GM18907 (cell line): Measurements from ENCODE around the gene SHOX.

Experiments
- ATAC-seq: cut with Tn5 transposase; IDR thresholded peaks from one replicate; pipeline ENCODE4 v1.9.1; 2021; ENCODE audit warnings: mild to moderate bottlenecking, moderate library complexity; ENCODE audit not compliant: unreplicated experiment

SHOX gene

DNA sequence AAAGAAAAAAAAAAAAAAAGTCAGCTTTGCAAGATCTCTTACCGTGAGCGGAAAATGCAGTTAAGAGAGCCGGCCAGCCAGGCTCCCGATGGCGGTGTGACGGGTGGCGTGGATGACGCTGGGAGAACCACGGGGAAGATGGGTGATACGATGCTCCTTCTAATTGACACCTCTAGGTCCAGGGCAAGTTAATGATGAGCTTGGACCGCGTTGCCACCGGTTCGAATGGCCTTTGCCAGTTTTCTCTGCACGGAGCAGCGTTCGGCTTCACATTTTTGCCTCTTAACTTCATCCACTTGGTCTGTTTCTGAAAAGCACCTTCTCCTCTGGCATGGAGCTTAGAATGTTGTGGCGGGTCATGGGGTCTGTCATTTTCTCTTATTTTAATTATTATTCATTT lies 33.2 kb downstream of the SHOX start:
- no peak for ATAC-seq

- ATAC-seq = no peak
Observed at GRCh38 chrX:666762-667720, 36.5 kb downstream of the SHOX start.

GRCh38 chrX:670645-671044 lies 40.1 kb downstream of the SHOX start:
- ATAC-seq = no peak

GRCh38 chrX:672931-673330 lies 42.3 kb downstream of the SHOX start:
- no peak for ATAC-seq

DNA sequence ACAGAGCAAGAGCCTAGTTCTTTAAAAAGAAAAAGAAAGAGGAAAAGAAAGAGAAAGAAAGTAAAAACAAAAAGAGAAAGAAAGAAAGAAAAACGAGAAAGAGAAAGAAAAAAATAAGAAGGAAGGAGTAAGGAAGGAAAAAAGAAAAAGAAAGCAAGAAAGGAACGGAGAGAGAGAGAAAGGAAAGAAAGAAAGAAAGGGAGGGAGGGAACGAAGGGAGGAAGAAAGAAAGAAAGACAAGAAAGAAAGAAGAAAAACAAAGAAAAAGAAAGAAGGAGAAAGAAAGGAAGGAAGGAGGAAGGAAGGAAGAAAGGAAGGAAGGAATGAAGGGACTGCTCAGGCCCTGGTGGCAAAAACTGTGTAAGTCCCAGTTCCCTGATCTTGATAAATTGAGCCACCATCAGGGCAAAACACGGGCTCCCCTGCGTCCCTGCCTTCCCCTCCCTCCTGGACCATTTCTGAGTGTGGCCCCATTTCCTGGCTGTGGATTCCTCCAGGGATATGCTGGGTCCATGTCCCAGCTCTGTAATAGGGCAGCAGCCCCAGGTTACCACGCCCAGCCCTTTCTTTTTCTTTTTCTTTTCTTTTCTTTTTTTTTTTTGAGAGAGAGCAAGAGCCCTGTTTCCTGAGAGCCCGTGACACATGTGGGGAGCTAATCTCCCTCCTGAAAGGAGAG lies 44.8 kb downstream of the SHOX start:
- ATAC-seq = no peak

GRCh38 chrX:675955-676295 lies 45.3 kb downstream of the SHOX start:
- no peak for ATAC-seq

- no peak for ATAC-seq
Observed at GRCh38 chrX:677376-677775, 46.8 kb downstream of the SHOX start.

DNA sequence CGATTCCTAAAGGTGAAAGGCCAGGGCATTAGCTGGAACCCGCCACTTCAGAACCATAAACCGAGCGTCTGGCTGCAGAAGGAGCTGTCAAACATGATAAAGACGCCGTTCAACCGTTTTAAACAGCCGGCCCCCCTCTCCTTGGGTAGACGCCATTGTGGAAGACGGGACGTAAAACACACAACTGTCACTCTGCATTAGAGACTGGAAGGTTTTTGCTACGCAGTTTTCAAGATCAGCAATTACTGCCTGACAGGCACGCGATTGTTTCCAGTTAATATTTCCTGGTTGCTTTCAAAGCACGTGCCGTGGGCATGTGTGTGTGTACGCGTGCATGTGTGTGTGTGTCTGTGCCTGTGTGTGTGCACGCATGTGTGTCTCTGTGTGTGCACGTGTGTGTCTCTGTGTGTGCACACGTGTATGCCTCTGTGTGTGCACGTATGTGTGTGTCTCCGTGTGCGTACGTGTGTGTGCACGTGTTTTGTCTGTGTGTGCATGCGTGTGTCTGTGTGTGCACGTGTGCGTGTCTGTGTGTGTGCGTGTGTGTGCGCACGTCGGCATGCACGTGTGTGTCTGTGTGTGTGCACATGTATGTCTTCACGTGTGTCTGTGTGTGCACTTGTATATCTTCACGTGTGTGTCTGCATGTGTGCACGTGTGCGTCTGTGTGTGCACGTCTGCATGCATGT lies 48.8 kb downstream of the SHOX start:
- ATAC-seq = no peak

DNA sequence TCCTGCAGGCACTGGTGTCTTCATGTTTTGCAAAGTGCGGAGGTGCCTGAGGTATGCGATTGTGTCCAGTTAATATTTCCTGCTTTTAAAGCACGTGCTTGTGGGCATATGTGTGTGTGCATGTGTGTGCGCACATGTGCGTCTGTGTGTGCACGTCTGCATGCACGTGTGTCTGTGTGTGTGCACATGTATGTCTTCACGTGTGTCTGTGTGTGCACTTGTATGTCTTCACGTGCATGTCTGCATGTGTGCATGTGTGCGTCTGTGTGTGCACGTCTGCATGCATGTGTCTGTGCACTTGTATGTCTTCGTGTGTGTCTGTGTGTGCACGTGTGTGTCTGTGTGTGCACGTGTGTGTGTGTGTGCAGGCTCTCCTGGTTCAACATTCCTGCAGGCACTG lies 49.5 kb downstream of the SHOX start:
- ATAC-seq = no peak

- ATAC-seq = no peak
Observed at GRCh38 chrX:681989-682388, 51.4 kb downstream of the SHOX start.

DNA sequence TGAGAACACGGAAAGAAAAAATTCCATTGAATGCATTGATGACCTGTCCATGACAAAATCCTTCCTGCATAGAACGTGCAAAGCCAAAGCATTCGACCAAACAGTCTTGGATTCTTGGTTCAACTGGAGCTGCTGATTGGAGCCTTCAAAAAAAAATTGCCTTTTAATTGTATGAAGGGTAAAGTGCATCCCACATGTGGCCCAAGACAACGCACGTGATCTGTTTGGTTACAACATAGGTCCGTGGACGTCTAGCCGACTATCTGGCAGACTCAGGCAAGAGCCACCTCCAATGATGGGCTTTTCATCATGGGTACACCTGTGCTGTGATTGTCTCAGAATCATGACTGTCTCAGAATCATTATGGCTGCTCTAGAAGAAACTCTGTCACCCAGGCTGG lies 52.3 kb downstream of the SHOX start:
- ATAC-seq = no peak

DNA sequence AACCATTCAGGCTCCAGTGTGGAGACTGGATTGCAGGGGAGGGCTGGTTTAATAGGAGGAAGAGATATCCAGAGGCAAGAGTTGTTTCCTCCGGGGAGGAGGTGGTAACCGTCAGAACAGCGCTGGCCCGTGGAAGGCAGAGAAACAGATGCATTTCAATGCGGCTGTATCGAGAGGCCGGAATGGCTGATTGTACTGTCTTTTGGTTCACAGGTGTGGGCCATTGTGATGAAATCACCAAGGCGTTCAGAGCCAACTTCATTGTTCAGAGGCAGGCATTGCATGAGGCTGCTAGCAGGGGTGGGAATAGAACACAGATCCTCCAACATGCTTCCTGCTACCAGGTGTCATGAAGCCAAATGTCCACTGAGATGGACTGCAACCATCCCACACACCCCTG lies 53.0 kb downstream of the SHOX start:
- no peak for ATAC-seq

- ATAC-seq = no peak
Observed at GRCh38 chrX:685120-686032, 54.8 kb downstream of the SHOX start.

- no peak for ATAC-seq
Observed at GRCh38 chrX:689983-690382, 59.4 kb downstream of the SHOX start.

GRCh38 chrX:694800-695199 lies 64.2 kb downstream of the SHOX start:
- no peak for ATAC-seq

- no peak for ATAC-seq
Observed at GRCh38 chrX:698206-698605, 67.6 kb downstream of the SHOX start.

DNA sequence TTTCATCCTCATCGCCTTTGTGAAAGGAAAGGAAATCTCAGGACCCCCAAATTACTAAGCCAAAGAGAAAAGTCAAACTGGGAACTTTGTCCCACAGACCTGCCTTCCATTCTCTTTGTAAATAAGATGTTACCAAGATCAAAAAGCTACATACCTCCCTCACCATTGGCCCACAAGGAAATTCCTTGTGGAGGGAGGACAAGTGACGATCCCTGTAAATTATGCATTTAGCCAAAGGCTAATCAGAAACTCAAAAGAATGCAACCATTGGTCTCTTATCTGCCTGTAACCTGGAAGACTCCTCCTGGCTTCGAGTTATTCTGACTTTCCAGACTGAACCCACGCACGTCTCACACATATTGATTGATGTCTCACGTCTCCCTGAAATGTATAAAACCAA lies 70.3 kb downstream of the SHOX start:
- no peak for ATAC-seq

DNA sequence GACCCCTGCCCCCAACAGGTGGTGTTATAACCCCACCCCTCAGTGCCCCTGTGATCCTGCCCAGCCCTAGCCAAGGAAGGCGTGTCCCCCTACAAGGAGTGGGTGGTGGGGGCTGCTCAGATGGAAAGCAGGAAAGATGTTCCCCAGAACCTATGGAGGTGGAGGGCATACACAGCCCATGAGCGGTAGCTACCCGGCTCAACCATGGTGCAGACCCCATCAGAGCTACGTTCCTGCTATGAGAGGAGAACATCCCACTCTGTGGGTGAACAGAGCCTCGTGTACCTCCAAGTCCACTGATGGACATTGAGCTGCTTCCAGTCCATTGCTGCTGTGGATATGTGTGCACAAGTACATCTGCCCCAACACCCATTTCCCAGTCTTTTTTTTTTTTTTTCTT lies 71.1 kb downstream of the SHOX start:
- ATAC-seq = no peak

GRCh38 chrX:703466-703865 lies 72.9 kb downstream of the SHOX start:
- no peak for ATAC-seq

DNA sequence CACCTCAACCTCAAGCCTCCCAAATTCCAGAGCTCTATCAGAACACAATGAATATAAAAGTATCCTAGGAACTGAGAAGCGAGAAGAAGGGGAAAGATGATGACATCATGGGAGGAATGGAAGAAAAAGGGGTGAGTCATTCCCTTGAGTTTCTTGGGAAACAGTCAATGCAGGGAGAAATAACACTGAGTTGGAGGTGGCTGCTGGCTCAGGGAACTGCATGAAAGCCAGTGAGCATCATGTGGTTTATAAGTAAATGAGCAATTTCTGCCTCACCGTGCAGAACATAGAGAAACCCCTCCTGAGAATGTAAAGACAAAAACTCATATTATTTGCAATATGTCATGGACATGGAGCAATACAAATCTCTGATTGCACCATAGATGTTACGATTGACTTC lies 73.3 kb downstream of the SHOX start:
- no peak for ATAC-seq
